Gastrocnemius medialis (tissue), 4 donors: ENCODE data around the gene MCRIP2.

Experiments used
- POLR2A ChIP-seq, 2 donors: fragments of 450-650 bp; IDR thresholded peaks; one replicate each; pipeline ENCODE4 v1.6.1; 2017; ENCODE audit warnings: antibody characterized with exemption in 2 of 2, mild to moderate bottlenecking in 2 of 2, moderate library complexity in 2 of 2
- TF ChIP-seq, protein P1 (sequence below), 5 experiments: fragments of 450-650 bp in 3 of 5; fragments of 200-600 bp in 2 of 5; sonication (generic) in 2 of 5; IDR thresholded peaks in 4 of 5; conservative IDR thresholded peaks in 1 of 5; 1 replicate in 4 of 5; 2 replicates in 1 of 5; pipeline ENCODE4 v1.5.1; 2016 to 2019; ENCODE audit warnings: antibody characterized with exemption in 5 of 5, mild to moderate bottlenecking in 3 of 5, moderate library complexity in 3 of 5

DNA sequence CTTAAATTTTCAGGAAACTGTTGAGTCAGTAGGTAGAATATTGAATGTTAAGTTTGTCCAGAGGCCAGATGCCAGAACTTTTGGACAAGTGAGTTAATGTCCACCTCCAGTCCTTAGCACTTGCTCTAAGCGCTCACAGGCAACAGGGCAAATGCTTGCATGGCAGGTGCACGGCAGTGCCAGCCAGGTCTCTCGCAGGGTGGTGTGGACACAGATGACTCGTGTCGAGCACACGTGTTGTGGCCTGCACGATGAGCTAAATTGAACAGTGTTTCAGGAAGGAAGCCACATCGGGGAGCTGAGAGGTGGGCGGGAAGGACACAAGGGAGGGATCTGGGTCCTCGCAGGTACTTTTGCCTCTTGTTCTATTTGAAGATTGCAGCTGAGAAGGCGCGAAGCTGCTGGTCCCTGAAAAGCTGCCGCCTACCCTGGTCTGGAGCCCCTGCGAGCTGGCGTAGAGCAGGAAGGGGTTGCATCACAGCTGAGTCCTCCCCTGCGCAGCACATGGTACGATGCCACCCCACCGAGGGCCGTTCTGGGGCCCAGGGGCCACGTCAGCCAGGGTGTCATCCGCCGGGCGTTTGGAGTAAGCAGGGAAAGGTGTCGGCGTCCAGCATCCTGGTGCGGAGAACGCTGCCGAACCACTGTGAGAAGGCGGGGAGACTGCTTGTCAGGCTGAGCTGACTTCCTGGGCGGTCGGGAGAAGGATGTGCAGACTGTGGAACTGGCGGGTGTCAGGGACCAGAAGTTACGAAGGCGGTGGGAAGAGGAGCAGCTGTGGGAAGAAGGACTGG, 45.5 kb upstream of the MCRIP2 start:
- TF ChIP-seq, protein P1, sequence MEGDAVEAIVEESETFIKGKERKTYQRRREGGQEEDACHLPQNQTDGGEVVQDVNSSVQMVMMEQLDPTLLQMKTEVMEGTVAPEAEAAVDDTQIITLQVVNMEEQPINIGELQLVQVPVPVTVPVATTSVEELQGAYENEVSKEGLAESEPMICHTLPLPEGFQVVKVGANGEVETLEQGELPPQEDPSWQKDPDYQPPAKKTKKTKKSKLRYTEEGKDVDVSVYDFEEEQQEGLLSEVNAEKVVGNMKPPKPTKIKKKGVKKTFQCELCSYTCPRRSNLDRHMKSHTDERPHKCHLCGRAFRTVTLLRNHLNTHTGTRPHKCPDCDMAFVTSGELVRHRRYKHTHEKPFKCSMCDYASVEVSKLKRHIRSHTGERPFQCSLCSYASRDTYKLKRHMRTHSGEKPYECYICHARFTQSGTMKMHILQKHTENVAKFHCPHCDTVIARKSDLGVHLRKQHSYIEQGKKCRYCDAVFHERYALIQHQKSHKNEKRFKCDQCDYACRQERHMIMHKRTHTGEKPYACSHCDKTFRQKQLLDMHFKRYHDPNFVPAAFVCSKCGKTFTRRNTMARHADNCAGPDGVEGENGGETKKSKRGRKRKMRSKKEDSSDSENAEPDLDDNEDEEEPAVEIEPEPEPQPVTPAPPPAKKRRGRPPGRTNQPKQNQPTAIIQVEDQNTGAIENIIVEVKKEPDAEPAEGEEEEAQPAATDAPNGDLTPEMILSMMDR (IDR thresholded peaks at IDR 0.05 in 4 of 5, conservative IDR thresholded peaks at IDR 0.05 in 1 of 5), result no peak
- TF ChIP-seq POLR2A (IDR thresholded peaks at IDR 0.05), result no peak
